Thoracic aorta (tissue), 2 donors: ENCODE measurements around the gene WFDC1. TPM values are rescaled to one million over a fixed set of nuclear protein-coding genes. Genes with fewer than 3 reads are reported as not detected.

Experiments
- ATAC-seq: fragments of 150-250 bp; one replicate; pipeline ENCODE4 v1.8.0; 2017; ENCODE audit warnings: low read depth; ENCODE audit not compliant: insufficient number of reproducible peaks, low FRiP score
- DNase-seq: peaks from one replicate; pipeline ENCODE4 v3.0.0-alpha.2; 2020; ENCODE audit warnings: low spot score
- H3K27ac ChIP-seq, 2 donors: fragments of 200-600 bp; sonication (generic); 1 replicate in 1 of 2; 2 replicates in 1 of 2; pipeline ENCODE4 v1.5.1; 2016; ENCODE audit warnings: mild to moderate bottlenecking in 2 of 2, moderate library complexity in 2 of 2
- H3K27me3 ChIP-seq: fragments of 200-600 bp; sonication (generic); replicated peaks from 2 replicates; pipeline ENCODE4 v1.6.0; 2016; ENCODE audit warnings: mild to moderate bottlenecking; ENCODE audit not compliant: insufficient read depth
- H3K36me3 ChIP-seq: fragments of 200-600 bp; sonication (generic); one replicate; pipeline ENCODE4 v1.5.1; 2016
- H3K4me1 ChIP-seq, 2 donors: fragments of 200-600 bp; sonication (generic); 1 replicate in 1 of 2; 2 replicates in 1 of 2; pipeline versions ENCODE4 v1.5.1 to v1.6.0; 2016; ENCODE audit warnings: low read depth in 2 of 2, mild to moderate bottlenecking in 1 of 2; ENCODE audit not compliant: control insufficient read depth in 1 of 2
- H3K4me3 ChIP-seq: fragments of 200-600 bp; sonication (generic); 2 replicates; pipeline ENCODE4 v1.5.1; 2016; ENCODE audit warnings: mild to moderate bottlenecking
- H3K9me3 ChIP-seq: fragments of 200-600 bp; sonication (generic); 2 replicates; pipeline ENCODE4 v1.5.1; 2016
- total RNA-seq, 2 donors: library from RNA; depleted of rRNA; stranded (reverse); fragments of >200 nt; gene quantifications; one replicate each; pipeline versions ENCODE4 v1.1.0 to v1.2.3, GENCODE V29; 2016
- TF ChIP-seq, protein P1 (sequence below): fragments of 200-600 bp; sonication (generic); IDR thresholded peaks from one replicate; pipeline ENCODE4 v1.5.1; 2019; ENCODE audit warnings: antibody characterized with exemption

WFDC1 gene
- total RNA-seq, 2 donors from 2014 or later = 4.6 to 203 TPM

DNA sequence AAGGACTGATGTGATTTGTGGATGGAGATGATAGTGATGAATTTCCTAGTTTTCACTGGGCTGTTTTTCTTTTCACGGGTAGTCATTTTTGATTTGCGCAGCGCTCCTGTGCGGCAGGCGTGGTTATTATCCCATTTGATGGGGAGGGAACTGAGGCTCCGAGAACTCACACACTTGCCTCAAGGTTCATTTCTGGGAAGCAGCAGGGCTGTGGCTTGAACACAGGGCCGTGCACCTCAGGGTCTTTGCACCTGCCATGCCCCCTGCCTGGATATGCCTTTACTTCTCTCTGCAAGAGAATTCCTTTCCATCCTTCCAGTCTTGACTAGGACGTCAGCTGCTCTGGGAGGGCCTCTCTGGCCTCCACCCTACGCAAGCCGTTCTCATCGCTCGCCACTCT is 16.3 kb upstream of the WFDC1 start:
- Histone ChIP-seq H3K27me3 (no peaks in the 10 kb centered on the region), H3K4me3 (no peak overlapping the region), H3K36me3 (no peaks in the 10 kb centered on the region), H3K27ac (no peak overlapping the region), H3K4me1 (no peaks in the 10 kb centered on the region), H3K9me3 (no peaks in the 10 kb centered on the region)
- TF ChIP-seq, protein P1, sequence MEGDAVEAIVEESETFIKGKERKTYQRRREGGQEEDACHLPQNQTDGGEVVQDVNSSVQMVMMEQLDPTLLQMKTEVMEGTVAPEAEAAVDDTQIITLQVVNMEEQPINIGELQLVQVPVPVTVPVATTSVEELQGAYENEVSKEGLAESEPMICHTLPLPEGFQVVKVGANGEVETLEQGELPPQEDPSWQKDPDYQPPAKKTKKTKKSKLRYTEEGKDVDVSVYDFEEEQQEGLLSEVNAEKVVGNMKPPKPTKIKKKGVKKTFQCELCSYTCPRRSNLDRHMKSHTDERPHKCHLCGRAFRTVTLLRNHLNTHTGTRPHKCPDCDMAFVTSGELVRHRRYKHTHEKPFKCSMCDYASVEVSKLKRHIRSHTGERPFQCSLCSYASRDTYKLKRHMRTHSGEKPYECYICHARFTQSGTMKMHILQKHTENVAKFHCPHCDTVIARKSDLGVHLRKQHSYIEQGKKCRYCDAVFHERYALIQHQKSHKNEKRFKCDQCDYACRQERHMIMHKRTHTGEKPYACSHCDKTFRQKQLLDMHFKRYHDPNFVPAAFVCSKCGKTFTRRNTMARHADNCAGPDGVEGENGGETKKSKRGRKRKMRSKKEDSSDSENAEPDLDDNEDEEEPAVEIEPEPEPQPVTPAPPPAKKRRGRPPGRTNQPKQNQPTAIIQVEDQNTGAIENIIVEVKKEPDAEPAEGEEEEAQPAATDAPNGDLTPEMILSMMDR = no peak
- no peak for DNase-seq
- ATAC-seq = no peak

DNA sequence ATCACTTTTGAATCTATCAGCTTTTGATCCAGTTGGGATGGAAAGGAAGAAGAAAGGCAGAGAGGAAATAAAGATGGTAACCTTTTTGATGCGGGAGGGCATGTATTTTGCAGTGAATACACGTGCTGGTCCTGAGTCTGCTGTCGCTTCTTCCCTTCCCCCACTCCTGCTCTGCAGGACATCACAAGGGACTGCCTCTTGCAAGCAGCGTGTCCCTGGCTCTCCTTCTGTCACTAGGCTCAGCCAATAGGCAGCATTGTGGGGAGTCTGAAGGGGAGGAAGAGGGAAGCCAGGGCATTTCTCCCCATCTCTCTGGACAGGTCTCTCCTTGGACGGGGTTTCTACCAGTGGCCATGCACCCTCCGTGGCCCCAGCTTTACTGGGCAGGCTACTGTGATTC is 15.7 kb upstream of the WFDC1 start:
- H3K4me1 ChIP-seq = no peaks in the 10 kb centered on the region
- H3K4me3 ChIP-seq = no peak overlapping the region
- ATAC-seq = no peak
- no peak for DNase-seq
- H3K9me3 ChIP-seq = no peaks in the 10 kb centered on the region
- TF ChIP-seq, protein P1 = no peak
- no peaks in the 10 kb centered on the region for H3K27me3 ChIP-seq
- H3K27ac ChIP-seq = no peak overlapping the region
- H3K36me3 ChIP-seq = no peaks in the 10 kb centered on the region

GRCh38 chr16:84279881-84280280 is 14.8 kb upstream of the WFDC1 start:
- TF ChIP-seq, protein P1 = no peak
- Histone ChIP-seq H3K9me3 (no peaks in the 10 kb centered on the region), H3K4me3 (no peak overlapping the region), H3K36me3 (no peaks in the 10 kb centered on the region), H3K27me3 (no peaks in the 10 kb centered on the region), H3K4me1 (no peaks in the 10 kb centered on the region), H3K27ac (no peak overlapping the region)
- ATAC-seq (no peak), DNase-seq (no peak)

- no peak overlapping the region for H3K27ac ChIP-seq
- no peaks in the 10 kb centered on the region for H3K36me3 ChIP-seq
- no peaks in the 10 kb centered on the region for H3K4me1 ChIP-seq
- DNase-seq (no peak), ATAC-seq (no peak)
- H3K4me3 ChIP-seq = no peak overlapping the region
- H3K9me3 ChIP-seq = no peaks in the 10 kb centered on the region
- TF ChIP-seq, protein P1 = no peak
- no peaks in the 10 kb centered on the region for H3K27me3 ChIP-seq
Observed at GRCh38 chr16:84281074-84281473, 13.6 kb upstream of the WFDC1 start.

DNA sequence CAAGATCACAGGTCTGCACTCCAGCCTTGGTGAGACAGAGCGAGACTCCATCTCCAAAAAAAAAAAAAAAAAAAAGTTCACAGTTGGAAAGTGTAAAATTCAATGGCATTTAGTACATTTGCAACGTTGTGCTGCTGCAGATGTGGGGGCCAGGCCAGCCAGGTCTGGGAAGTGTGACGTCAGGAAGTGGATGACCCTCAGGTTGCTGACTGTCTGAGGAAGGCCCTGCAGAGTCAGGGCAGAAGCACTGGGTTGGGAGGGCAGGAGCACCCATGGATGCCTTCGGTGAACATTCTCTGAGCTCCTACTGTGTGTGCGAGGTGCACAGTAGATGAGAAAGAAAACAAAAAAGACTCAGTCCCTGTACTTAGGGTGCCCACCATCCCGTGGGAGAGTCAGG is 12.1 kb upstream of the WFDC1 start:
- no peak for ATAC-seq
- TF ChIP-seq, protein P1 = no peak
- no peak for DNase-seq
- no peaks in the 10 kb centered on the region for H3K27me3 ChIP-seq
- no peak overlapping the region for H3K27ac ChIP-seq
- no peaks in the 10 kb centered on the region for H3K4me1 ChIP-seq
- no peak overlapping the region for H3K4me3 ChIP-seq
- no peaks in the 10 kb centered on the region for H3K36me3 ChIP-seq
- no peaks in the 10 kb centered on the region for H3K9me3 ChIP-seq
